ENCODE measurements around the gene DUOXA1.

DNA sequence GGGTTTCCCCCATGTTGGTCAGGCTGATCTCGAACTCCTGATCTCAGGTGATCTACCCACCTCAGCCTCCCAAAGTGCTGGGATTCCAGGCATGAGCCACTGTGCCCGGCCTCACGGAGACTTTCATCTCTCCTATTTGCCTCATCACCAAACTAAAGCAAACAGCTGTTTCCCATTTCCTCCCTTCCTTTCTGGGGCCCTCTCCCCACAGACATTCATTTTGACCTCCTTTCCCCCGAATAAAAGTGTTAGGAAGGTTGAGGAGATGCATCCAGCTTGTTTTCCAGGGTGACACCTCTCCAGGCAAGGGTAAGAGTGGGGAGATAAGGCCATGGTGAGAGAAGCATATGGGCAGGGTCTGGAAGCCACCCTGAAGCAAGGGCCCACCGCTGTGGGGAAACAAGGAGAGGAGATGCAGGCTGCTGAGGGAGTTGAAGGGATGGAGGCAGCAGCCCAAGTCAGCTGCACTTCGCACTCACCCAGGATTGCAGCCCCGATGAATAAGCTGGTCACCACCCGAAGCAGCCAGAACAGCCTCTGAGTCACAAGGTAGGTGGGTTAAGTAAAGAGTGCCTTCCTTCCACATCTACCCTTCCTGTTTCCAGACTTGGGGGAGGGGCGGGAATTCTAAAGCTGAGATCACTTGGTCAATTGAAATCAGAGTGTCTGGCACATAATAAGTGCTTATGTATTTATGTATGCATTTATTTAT lies 7.8 kb downstream of the DUOXA1 start:
- TF ChIP-seq EZH2 (IDR thresholded peaks at IDR 0.05; ENCODE audit: borderline replicate concordance, low read length), result no peak
- TF ChIP-seq, protein P1, sequence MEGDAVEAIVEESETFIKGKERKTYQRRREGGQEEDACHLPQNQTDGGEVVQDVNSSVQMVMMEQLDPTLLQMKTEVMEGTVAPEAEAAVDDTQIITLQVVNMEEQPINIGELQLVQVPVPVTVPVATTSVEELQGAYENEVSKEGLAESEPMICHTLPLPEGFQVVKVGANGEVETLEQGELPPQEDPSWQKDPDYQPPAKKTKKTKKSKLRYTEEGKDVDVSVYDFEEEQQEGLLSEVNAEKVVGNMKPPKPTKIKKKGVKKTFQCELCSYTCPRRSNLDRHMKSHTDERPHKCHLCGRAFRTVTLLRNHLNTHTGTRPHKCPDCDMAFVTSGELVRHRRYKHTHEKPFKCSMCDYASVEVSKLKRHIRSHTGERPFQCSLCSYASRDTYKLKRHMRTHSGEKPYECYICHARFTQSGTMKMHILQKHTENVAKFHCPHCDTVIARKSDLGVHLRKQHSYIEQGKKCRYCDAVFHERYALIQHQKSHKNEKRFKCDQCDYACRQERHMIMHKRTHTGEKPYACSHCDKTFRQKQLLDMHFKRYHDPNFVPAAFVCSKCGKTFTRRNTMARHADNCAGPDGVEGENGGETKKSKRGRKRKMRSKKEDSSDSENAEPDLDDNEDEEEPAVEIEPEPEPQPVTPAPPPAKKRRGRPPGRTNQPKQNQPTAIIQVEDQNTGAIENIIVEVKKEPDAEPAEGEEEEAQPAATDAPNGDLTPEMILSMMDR (conservative IDR thresholded peaks at IDR 0.05 in 1 of 2, IDR thresholded peaks at IDR 0.05 in 1 of 2; ENCODE audit: extremely low read depth in 1 of 2, insufficient read depth in 1 of 2, low read depth in 1 of 2, low read length in 2 of 2), result no peak

Data from mammary epithelial cell (primary cell).